Keratinocyte (primary cell): ENCODE measurements around the gene GAB2. TPM values are rescaled to one million over a fixed set of nuclear protein-coding genes. Genes with fewer than 3 reads are reported as not detected.

Source experiments
- DNase-seq: peaks from one replicate; pipeline ENCODE4 v3.0.0-alpha.2; 2011; ENCODE audit warnings: low read depth, missing footprints, low spot score
- FAIRE-seq: peaks from 2 replicates; lab custom pipeline; 2011; peaks lifted over from hg19 to GRCh38; lab: Jason Lieb, UNC
- H2AFZ ChIP-seq: 2 replicates; pipeline ENCODE4 v1.6.0; 2012; ENCODE audit warnings: low read length, control low read depth, inconsistent platforms; ENCODE audit not compliant: control insufficient read depth
- H3K27ac ChIP-seq: 2 replicates; pipeline ENCODE4 v1.5.1; 2011; ENCODE audit warnings: low read length; ENCODE audit not compliant: control insufficient read depth, insufficient read depth
- H3K27me3 ChIP-seq: 3 replicates; pipeline ENCODE4 v1.6.0; 2011; ENCODE audit warnings: low read length; ENCODE audit not compliant: control insufficient read depth, insufficient read depth; ENCODE audit errors: extremely low read depth
- H3K36me3 ChIP-seq, 2 experiments: 2 replicates in 1 of 2; 3 replicates in 1 of 2; pipeline ENCODE4 v1.5.1; 2011; ENCODE audit warnings: low read length in 2 of 2, mild to moderate bottlenecking in 1 of 2; ENCODE audit not compliant: control insufficient read depth in 2 of 2, insufficient read depth in 2 of 2; ENCODE audit errors: extremely low read depth in 1 of 2
- H3K4me1 ChIP-seq: 3 replicates; pipeline ENCODE4 v1.5.1; 2011; ENCODE audit warnings: low read length; ENCODE audit not compliant: control insufficient read depth, insufficient read depth; ENCODE audit errors: extremely low read depth
- H3K4me2 ChIP-seq: 3 replicates; pipeline ENCODE4 v1.6.0; 2011; ENCODE audit warnings: low read depth, low read length; ENCODE audit not compliant: control insufficient read depth, insufficient read depth; ENCODE audit errors: extremely low read depth
- H3K4me3 ChIP-seq, 3 experiments: fragments of 200-600 bp in 1 of 3; sonication (generic) in 1 of 3; 2 replicates in 2 of 3; 3 replicates in 1 of 3; pipeline ENCODE4 v1.5.1; 2011 to 2016; ENCODE audit warnings: low read length in 3 of 3, mild to moderate bottlenecking in 3 of 3, control low read depth in 2 of 3, inconsistent platforms in 1 of 3, low read depth in 1 of 3, mixed read lengths in 1 of 3, mixed run types in 1 of 3, moderate library complexity in 1 of 3; ENCODE audit not compliant: control insufficient read depth in 2 of 3, insufficient read depth in 2 of 3; ENCODE audit errors: extremely low read depth in 1 of 3
- H3K79me2 ChIP-seq: 2 replicates; pipeline ENCODE4 v1.6.0; 2012; ENCODE audit warnings: low read length; ENCODE audit not compliant: control insufficient read depth, insufficient read depth
- H3K9ac ChIP-seq: 3 replicates; pipeline ENCODE4 v1.6.0; 2011; ENCODE audit warnings: low read length; ENCODE audit not compliant: control insufficient read depth, insufficient read depth; ENCODE audit errors: extremely low read depth
- H3K9me1 ChIP-seq: 3 replicates; pipeline ENCODE4 v1.6.0; 2011; ENCODE audit warnings: low read length; ENCODE audit not compliant: control insufficient read depth, insufficient read depth; ENCODE audit errors: extremely low read depth
- H3K9me3 ChIP-seq: 2 replicates; pipeline ENCODE4 v1.5.1; 2012; ENCODE audit warnings: low read depth, low read length; ENCODE audit not compliant: control insufficient read depth
- H4K20me1 ChIP-seq: 3 replicates; pipeline ENCODE4 v1.6.0; 2011; ENCODE audit warnings: low read length; ENCODE audit not compliant: control insufficient read depth, insufficient read depth; ENCODE audit errors: extremely low read depth
- EZH2 ChIP-seq: IDR thresholded peaks from one replicate; pipeline ENCODE4 v1.6.1; 2012; ENCODE audit warnings: inconsistent platforms, mild to moderate bottlenecking, low read length, moderate library complexity
- dilution Hi-C: fragments of 300-500 bp; cut with MboI; formaldehyde crosslinking; loops from one replicate; pipeline ENCODE4 v1.7.0; 2020; ENCODE audit warnings: low sequenced_read_pairs; ENCODE audit not compliant: extremely low pct_ligation_motif_present
- polyA plus RNA-seq, 5 experiments: library from polyadenylated mRNA; depleted of rRNA in 3 of 5; stranded (reverse) in 3 of 5; stranded (forward) in 1 of 5; unstranded in 1 of 5; fragments of >200 nt; gene quantifications; 1 replicate in 1 of 5; 2 replicates in 3 of 5; 3 replicates in 1 of 5; pipeline versions ENCODE4 v1.2.1 to v1.2.3, GENCODE V29; 2011 to 2012; ENCODE audit warnings: missing spikeins in 2 of 5, low read depth in 1 of 5, low replicate concordance in 1 of 5
- TF ChIP-seq, protein P1 (sequence below), 3 experiments: IDR thresholded peaks in 1 of 3; conservative IDR thresholded peaks in 1 of 3; optimal IDR thresholded peaks in 1 of 3; 2 replicates in 2 of 3; 3 replicates in 1 of 3; pipeline versions ENCODE3 to v1.5.1; 2011; ENCODE audit warnings: low read length in 3 of 3, mild to moderate bottlenecking in 3 of 3, moderate library complexity in 2 of 3, control low read depth in 1 of 3, inconsistent platforms in 1 of 3; ENCODE audit not compliant: insufficient read depth in 2 of 3; ENCODE audit errors: extremely low read depth in 1 of 3

Gene GAB2
- polyA plus RNA-seq, 1 donor (not counting 4 experiments of a cell fraction or from before 2014, with no cell fraction given) = 0.68 TPM

DNA sequence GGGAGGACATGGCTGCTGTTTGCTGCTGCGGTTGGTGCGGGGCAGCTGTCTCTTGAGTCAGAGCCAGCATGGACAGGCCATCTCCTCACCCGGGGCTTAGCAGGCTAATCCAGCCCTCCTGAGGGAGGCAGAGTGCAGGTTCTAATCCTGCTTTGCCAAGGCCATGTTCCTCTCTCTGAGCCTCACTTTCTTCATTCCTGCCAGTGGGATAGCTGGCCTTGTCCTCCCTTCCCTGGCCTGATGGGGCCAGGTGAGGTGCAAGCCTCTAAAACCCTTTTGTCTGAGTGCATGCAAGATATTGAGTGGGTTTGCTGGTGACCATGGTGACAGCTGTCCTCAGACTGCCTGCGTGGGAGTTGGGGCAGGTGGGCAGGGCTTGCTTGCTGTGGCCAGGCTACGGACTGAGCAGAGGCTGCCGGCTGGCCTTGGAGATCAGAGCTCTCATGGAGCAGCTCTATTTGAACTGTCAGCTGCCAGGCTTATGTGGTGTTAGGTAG, 225.3 kb downstream of the GAB2 start:
- TF ChIP-seq, protein P1, sequence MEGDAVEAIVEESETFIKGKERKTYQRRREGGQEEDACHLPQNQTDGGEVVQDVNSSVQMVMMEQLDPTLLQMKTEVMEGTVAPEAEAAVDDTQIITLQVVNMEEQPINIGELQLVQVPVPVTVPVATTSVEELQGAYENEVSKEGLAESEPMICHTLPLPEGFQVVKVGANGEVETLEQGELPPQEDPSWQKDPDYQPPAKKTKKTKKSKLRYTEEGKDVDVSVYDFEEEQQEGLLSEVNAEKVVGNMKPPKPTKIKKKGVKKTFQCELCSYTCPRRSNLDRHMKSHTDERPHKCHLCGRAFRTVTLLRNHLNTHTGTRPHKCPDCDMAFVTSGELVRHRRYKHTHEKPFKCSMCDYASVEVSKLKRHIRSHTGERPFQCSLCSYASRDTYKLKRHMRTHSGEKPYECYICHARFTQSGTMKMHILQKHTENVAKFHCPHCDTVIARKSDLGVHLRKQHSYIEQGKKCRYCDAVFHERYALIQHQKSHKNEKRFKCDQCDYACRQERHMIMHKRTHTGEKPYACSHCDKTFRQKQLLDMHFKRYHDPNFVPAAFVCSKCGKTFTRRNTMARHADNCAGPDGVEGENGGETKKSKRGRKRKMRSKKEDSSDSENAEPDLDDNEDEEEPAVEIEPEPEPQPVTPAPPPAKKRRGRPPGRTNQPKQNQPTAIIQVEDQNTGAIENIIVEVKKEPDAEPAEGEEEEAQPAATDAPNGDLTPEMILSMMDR (optimal IDR thresholded peaks at IDR 0.05 in 1 of 3, IDR thresholded peaks at IDR 0.05 in 1 of 3, conservative IDR thresholded peaks at IDR 0.05 in 1 of 3; ENCODE audit: extremely low read depth in 1 of 3, insufficient read depth in 2 of 3, low read length in 3 of 3) = no peak
- TF ChIP-seq EZH2 = no peak
- Histone ChIP-seq H3K4me3 (no peak overlapping the region), H3K79me2 (peaks cover 32% of the 10 kb centered on the region), H2AFZ (no peak overlapping the region), H3K9me1 (no peaks in the 10 kb centered on the region), H3K9me3 (no peaks in the 10 kb centered on the region), H3K9ac (no peak overlapping the region), H3K27me3 (no peaks in the 10 kb centered on the region), H3K36me3 (peaks cover 0 to 7% of the 10 kb centered on the region in 2 experiments), H3K27ac (no peak overlapping the region), H3K4me2 (no peak overlapping the region), H3K4me1 (peaks cover 20% of the 10 kb centered on the region), H4K20me1 (peaks cover under 1% of the 10 kb centered on the region)
- FAIRE-seq (no peak), DNase-seq (no peak)
- dilution Hi-C loops = no loop called here

DNA sequence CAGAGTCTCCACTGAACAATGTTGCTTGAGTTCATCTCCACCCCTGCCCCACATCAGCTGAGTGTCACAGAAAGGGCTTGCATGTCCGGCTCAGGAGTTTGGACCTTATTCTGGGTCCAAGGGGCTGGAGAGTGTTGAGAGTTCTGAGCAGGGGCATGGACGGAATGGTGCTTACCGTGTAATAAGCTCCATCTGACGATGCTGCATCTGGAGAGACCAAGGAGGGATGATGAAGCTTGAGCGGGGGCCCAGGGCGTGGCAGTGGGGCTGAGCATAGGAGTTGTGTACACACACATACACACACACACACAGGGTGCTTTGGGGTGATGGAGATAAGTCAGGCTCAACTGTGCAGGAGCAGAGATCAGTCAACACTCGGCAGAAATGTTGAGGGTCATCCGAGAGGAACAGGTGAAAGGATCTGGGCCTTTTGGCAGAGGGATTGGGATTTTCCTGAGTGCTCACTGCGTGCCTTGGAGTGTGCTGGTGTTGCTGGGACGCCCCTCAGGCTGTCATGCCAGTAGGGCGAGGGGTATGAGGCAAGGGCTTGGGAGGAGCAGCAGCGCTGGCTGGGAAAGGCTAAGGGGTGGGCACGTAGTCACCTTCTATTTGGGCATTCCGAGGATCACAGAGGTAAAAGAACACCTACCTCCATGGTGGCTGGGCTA, 226.6 kb downstream of the GAB2 start:
- H3K79me2 ChIP-seq = peaks cover 35% of the 10 kb centered on the region
- H3K9ac ChIP-seq = no peak overlapping the region
- H2AFZ ChIP-seq = no peak overlapping the region
- DNase-seq (no peak), FAIRE-seq (no peak)
- no peak for TF ChIP-seq EZH2
- TF ChIP-seq, protein P1 (optimal IDR thresholded peaks at IDR 0.05 in 1 of 3, IDR thresholded peaks at IDR 0.05 in 1 of 3, conservative IDR thresholded peaks at IDR 0.05 in 1 of 3; ENCODE audit: extremely low read depth in 1 of 3, insufficient read depth in 2 of 3, low read length in 3 of 3) = no peak
- H3K4me1 ChIP-seq = peaks cover 28% of the 10 kb centered on the region
- H3K9me3 ChIP-seq = no peaks in the 10 kb centered on the region
- H3K4me2 ChIP-seq = no peak overlapping the region
- dilution Hi-C loops = no loop called here
- H3K27me3 ChIP-seq = no peaks in the 10 kb centered on the region
- no peaks in the 10 kb centered on the region for H4K20me1 ChIP-seq
- no peaks in the 10 kb centered on the region for H3K9me1 ChIP-seq
- no peak overlapping the region for H3K27ac ChIP-seq
- no peak overlapping the region for H3K4me3 ChIP-seq
- H3K36me3 ChIP-seq = peaks cover 0 to 5% of the 10 kb centered on the region in 2 experiments
